CD4-positive, alpha-beta T cell treated with Interferon gamma for 1 hour (primary cell): ENCODE measurements around the gene JAKMIP3.
"Not testable (repeated sequence)": the region's sequence is repeated elsewhere in the genome, so short reads cannot be mapped to it uniquely, and the experiment has no call there.

Source experiments
- DNase-seq: peaks from one replicate; pipeline ENCODE4 v3.0.0-alpha.2; 2020

JAKMIP3 gene

DNA sequence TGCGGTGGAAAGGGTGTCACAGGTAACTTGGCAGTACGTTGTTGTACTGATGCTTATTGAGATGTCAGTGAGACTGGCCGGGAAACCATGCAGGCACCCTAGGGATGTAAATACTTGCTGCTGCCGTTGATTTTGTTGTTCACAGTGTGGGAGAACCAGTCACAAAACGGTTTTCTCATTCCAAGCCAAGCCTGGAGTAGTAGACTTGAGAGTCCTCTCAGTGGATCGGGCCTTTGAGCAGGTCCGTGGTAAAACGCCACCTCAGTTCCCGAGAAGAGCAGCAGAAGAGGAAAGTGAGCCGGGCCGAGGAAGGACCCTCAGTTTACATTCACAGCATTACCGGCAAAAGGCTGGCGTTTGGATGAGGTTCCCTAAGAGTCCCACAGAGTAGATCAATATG lies 1.1 kb downstream of the JAKMIP3 start:
- DNase-seq = no peak

DNA sequence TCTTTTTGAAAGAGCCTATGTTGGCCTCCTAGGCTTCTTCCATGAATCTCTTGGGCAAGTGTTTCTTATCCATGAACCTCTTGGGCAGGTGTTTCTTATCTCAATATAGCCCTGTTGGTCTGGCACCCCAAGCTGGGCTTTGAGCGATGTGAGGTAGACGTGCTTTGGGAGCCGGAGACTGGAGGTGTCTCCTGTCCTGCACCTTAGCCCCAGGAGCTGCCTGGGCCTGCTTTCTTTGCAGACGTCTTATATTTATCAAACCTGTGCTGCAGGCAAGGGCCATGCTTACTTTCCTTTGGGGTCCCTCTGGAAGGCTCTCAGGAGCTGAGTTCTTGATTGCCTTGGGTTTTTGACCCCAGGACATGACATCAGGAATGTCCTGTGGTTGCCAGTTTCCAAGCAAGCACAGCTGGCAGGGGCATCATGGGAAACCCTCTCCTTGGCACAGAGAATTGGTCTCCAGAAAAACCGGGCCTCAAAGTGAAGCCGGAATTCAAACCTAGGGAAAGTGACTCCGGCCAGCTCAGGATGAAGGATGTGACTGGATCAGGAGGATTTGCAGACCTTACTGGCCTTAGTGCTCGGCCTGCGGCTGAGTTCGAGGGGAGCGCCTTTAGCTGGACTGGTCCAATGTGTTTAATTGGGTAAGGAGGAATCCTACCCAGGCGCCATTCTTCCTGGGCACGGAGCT lies 2.8 kb downstream of the JAKMIP3 start:
- no peak for DNase-seq

DNA sequence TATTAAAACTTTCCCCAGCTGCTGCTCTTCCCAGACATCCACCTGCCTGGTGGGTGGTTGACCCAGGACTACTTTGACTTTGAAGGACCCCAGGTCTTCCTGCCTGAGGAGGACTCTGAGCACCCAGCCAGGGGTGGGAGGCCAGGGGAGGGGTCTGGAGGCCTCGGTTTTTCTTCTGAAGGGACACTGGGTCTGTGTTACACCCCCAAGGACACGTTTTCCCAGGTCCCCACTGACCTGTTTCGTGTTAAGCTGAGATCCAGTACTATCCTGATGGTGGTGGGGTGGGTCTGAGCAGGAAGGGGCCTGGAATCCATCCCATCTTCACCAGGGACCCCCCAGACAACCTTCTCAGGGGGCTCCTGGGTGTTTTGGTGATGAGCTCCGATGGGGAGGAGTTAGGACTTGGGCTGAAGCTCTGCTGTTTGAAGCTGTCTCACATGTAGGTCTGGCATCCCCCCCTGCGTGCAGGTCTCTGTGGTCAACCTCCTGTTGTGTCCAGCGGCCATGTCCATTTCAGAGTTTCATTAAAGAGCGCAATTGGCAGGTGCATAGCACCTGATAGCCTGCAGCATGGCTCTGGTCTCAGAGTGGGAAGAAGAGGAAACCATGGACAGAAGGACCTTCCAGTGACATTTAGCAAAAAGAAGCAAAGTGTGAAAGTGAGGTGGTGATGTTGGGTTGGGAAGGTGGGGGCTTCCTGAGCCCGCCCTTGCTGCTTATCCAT lies 3.5 kb downstream of the JAKMIP3 start:
- no peak for DNase-seq

DNA sequence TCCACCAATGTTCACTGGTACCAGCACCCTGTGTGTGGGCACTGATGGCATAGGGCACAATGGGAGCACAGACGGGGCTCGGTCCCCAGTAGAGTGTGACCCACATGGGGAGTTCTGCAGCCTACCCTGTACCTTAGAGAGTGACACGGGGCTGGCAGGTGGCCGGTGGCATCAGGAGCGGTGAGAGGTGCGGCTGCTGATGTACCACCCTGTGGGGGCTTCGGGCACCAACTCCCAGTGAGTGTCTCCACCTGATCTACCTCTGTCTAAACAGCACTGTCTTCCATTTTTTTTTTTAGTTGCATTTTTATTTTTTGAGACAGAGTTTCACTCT lies 4.1 kb downstream of the JAKMIP3 start:
- DNase-seq = no peak

DNA sequence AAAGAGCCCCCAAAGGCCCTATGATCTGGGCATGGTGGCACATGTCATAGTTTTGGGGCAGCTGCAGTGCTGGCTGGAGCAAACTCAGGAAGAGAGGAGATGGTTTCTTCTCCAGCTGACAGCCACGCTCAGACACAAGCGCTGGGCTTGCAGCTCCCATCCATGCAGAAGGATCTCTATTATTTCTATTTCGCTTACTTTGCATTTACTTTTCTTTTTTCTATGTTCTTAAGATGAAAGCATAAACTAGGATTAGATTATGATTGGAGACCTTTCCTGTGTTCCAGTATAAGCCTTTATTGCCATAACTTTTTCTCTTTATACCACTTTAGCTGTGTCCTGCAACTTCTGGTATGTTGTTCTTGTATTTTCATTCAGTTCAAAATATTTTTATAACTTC lies 5.0 kb downstream of the JAKMIP3 start:
- DNase-seq = no peak

DNA sequence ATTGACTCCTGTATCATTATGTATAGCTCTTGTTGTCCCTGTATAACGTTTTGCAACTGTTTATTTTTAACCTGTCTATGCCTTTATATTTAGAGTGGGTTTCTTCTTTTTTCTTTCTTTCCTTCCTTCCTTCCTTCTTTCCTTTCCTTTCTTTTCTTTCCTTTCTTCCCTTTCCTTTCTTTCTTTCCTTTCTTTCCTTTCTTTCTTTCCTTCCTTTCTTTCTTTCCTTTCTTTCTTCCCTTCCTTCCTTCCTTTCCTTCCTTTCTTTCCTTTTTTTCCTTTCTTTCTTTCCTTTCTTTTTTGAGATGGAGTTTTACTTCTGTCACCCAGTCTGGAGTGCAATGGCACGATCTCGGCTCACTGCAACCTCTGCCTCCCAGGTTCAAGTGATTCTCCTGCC lies 5.9 kb downstream of the JAKMIP3 start:
- no peak for DNase-seq

DNA sequence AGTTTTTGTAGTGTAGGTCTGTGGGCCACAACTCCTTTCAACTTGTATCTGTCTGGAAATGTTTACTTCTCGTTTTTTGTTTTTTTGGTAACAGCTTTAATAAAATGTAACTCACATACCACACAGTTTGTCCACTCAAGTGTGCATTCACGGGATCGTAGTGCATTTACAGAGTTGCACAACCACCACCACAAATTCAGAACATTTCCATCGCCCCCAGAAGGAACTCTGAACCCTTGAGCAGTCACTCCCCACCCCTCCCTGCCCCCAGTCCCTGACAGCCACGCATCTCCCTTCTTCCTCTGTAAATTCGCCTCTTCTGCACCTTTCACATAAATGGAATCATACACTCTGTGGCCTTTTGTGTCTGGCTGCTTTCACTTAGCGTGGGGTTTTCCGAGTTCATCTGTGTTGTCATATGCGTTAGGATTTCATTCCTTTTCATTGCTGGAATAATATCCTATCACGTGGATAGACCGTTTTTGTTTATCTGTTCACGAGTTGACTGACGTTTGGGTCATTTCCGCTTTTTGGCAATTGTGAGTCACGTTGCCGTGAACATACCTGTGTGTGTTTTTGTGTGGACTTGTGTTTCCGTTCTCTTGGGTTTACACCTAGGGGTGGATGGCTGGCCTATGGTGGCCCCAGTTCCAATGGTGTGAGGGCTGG lies 10.3 kb downstream of the JAKMIP3 start:
- no peak for DNase-seq

DNA sequence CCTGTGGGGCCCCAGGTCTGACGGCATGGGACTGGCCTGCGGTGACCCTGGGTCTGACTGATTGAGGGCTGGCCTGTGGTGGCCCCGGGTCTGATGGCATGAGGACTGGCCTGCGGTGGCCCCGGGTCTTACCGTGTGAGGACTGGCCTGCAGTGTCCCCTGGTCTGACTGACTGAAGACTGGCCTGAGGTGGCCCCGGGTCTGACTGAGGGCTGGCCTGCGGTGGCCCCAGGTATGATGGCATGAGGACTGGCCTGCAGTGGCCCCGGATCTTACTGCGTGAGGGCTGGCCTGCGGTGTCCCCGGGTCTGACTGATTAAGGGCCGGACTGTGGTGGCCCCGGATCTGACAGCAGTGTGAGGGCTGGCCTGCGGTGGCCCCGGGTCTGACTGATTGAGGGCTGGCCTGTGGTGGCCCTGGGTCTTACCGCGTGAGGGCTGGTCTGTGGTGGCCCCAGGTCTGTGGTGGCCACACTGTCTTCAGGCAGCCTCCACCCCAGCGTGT lies 10.9 kb downstream of the JAKMIP3 start:
- no peak for DNase-seq

DNA sequence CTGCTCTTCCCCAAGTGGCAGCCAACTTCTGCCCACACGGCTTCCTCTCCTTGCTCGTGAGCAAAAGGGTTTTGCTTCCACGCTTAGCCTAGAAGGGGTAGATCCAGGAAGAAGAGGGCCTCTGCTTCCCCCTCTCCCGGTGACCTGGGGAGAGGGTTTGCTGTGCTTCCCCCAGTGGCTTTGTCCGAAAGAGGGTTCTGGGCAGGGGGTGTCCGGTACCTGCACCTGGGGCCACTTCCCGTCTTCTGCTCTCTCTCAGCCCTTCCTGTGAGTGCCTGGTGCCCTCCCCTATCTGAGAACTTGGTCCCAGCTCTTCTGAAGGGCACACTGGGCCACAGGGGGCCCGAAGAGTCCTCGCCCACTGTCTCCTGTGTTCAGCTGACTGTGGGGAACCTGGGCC lies 11.3 kb downstream of the JAKMIP3 start:
- DNase-seq = no peak

DNA sequence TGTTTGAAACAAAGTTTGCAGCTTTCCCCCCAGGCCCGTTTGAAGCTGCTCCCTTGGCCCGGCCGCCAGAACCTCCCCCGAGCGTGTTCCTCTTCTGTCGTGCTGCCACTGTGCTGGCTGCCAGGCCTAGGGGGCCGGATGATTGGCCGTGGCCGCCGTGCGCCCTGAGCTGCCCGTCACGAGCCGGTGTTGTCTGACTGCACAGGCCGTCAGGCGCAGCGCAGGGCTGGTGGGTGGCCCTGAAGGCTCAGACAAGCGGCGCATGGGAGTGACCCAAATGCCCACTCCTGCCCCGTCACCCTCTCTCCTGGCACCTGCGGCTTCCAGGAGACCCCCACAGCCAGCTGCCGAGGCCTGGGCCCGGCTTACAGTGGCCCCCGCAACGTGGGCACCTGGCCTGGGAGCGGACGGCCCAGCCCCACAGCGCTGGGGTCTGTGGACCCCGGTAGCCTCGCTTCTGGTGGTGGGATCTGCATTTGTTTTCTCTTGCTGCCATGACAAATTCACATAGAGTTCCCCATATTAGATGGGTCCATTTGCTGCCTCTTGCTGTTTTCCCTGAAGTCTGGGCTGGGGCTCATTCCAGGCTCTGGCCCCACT lies 13.1 kb downstream of the JAKMIP3 start:
- no peak for DNase-seq

DNA sequence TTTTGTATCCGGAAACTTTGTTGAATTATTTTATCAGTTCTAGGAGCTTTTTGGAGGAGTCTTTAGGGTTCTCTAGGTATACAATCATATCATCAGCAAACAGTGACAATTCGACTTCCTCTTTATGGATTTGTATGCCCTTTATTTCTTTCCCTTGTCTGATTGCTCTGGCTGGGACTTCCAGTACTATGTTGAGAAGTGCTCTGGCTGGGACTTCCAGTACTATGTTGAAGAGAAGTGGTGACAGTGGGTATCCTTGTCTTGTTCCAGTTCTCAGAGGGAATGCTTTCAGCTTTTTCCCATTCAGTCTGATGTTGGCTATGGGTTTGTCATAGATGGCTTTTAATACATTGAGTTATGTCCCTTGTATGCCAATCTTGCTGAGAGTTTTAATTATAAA lies 18.6 kb downstream of the JAKMIP3 start:
- not testable (repeated sequence) for DNase-seq

DNA sequence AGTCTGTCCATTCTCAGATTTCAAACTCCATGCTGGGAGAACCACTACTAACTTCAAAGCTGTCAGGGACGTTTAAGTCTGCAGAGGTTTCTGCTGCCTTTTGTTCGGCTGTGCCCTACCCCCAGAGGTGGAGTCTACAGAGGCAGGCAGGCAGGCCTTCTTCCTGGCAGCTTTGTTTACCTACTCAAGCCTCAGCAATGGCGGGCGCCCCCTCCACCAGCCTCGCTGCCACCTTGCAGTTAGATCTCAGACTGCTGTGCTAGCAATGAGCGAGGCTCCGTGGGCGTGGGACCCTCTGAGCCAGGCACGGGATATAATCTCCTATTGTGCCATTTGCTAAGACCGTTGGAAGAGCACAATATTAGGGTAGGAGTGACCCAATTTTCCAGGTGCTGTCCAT lies 27.5 kb downstream of the JAKMIP3 start:
- DNase-seq = not testable (repeated sequence)

DNA sequence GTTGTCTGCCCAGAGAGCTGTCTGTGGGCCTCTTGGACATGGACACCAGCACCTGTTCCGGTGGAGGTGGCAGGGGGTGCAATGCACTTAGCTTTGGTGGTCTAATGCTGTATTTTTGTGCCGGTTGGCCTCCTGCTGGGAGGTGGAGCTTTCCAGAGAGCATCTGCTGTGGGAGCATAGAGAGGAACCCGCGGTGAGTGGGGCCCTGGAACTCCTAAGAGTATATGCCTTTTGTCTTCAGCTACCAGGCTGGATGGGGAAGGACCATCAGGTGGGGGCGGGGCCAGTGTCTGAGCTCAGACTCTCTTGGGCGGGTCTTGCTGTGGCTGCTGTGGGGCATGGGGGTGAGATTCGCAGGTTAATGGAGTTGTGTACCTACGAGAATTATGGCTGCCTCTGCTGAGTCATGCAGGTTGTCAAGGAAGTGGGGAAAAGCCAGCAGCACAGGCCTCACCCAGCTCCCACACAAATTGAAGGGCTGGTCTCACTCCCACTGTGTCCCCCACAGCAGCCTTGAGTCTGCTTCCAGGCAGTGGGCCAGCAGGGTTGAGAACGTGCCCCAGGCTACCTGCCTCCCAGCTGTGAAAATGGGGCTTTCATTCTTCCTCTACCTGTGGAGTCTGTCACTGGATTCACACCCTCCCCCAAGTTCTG lies 29.0 kb downstream of the JAKMIP3 start:
- DNase-seq = no peak

DNA sequence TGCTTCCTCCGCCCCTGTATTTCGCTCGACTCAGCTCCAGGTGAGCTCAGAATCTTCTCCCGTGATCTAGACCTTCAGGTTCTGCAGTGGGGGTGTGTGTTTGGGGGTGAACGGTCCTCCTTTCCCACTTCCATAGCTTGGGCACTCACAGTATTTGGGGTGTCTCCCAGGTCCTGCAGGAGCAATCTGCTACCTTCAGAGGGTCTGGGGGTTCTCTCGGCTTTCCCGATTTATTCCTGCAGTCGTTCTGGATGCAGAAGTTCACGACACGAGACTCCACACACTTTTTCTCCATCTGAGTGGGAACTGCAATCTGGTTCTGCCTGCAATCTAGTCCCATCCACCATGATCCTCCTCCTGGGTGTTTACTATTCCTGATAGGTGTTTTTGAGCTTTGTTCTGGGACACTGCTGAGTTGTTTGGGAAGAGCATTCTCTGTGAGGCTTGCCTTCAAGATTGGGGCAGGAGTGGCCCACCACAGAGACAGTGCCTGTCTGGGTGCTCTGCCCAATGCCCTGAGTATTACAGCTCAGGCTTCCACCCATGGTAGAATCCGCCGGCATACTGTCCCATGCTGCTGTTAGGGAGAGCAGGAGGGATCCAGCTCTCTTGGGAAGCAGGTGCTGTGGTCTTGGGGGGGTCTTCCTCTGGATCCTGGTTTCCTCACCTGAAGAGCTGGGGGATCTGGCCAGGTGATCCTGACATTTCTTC lies 29.8 kb downstream of the JAKMIP3 start:
- DNase-seq = no peak

DNA sequence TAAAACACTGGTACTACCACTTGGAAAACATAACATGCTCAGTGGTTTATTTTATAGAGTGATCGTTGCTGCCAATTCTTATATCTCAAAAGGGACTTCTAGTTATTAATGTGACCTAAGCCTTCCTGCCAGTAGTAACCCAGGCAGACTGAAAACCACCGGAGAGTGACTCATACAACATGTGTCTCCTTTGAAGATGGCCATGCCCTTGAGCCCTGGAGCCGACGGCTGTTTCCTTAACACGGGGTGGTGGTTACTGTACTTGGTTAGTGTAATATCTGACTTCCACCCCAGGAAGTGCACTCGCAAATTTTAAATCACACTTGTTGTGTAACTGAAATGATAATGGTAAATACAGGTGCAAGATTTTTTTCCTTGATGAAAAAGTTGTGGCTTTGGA lies 30.5 kb downstream of the JAKMIP3 start:
- no peak for DNase-seq

DNA sequence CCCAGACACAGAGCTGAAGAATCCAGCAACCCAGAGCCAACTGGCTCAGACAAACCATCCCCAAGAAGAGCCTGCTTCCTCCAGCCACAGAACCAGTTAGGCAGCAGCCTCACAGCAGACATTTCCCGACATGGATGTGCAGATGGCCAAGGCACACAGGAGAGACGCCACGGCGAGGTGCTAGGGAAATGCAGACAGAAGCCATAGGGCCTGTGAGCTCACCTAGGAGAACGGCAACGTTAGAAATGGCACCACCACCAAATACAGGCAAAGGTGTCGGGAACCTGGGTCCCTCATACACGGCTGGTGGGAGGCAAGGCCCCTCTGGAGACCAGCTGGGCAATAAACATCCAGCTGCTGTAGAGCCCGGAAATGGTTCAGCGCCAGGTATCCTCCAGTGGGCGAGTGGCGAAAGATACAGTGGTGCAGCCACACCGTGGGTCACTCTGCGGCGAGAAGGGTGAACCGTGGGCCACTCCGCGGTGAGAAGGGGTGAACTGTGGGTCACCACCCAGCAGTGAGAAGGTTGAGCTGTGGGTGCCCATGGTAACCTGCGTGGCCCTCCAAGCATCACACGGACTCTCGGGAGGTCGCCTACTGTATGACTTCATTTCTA lies 31.2 kb downstream of the JAKMIP3 start:
- DNase-seq = no peak

DNA sequence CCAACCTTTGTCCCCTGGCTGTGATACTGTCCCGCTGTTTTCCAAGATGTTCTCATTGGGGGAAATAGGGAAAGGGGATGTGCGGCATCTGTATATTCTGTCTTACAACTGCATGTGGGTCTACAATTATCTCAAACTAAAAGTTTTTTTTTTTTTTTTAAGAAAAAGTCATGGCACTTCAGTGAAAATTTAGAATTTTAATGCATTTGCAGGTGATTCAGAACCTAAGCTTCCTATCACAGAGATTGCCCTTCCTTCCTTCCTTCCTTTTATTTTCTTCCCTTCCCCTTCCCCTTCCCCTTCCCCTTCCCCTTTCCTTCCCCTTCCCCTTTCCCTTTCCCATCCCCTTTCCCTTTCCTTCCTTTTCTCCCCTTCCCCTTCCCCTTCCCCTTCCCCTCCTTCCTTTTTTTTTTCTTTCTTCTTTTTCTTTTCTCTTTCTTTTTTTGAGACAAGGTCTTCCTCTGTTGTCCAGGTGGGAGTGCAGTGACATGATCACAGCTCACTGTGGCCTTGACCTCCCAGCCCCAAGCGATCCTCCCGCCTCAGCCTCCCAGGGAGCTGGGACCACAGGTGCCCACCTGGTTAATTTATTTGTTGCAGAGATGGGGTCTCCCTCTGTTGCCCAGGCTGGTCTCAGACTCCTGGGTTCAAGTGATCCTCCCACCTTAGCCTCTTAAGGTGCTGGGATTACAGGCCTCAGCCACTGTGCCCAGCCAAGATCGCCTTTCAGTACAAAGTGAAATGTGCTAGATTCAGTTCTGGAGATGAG lies 32.0 kb downstream of the JAKMIP3 start:
- DNase-seq = no peak

DNA sequence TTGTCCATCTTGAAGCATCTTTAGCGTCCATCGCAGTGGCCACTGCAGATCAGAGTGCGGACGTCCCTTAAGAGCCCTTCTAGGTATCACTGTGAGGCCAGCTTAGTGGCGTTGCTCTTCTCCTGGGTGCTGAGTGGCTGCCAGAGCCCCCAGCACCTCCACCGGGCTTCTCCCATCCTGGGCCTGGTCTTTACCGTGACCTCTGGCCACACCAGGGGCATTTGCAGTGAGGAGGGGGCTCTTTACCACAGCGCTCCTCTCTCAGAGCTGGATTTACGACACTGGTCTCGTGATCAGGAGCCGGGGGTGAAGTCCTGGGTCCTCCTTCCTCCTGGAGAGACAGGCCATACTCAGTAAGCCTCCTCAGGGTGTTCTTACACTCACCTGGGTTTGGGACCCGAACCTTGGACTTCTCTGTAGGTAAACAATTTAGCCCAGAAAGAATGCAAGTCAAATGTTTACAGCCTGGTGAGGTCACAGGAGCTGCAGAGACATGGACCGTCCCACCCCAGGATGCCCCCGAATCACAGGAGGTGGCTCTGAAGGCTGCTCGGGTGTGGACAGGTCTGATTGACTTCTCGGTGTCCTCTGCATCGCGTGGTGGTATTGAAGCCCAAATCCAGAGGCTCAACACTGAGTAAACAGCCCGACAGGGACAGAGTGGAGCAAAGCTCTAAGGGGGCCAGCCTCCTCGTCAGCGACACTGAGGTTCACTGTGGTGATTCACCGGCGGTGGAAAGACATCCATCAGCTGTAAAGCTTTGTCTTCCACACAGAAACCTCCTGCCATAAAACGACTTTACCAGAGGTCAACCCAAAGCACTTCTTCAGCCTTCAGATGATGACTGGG lies 33.0 kb downstream of the JAKMIP3 start:
- no peak for DNase-seq

DNA sequence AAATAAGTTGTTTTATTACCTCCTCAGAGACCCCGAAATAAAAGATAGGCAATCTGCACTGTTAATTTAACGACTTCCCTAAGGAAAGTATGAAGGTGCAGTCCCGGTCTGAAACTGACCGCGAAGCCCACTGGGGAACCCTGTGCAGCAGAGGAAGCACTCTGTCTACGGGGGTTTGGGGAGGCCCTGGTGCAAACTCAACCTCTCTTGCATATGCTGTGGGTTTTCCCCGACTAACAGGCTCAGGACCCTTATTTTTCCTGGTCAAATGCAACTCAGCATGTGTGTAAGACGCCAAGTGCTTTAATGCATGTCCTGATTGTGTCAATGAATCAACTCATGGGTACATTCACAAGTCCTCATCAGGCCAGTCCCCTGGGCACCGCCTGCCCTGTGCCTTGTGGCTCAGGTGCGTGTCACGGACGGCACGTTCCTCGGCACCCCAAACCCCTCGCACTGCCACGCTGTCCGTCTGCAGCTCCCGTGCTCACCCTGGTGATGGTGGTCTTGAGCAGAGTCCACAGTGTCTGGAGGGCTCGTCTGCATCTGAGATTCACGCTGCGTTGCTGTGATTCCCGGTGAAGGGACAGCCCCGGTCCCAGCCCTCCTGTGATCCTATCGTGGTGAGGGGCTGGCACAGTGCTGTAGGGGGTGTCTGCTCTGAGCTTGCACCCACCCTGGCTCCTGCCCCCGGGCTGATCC lies 33.8 kb downstream of the JAKMIP3 start:
- no peak for DNase-seq

DNA sequence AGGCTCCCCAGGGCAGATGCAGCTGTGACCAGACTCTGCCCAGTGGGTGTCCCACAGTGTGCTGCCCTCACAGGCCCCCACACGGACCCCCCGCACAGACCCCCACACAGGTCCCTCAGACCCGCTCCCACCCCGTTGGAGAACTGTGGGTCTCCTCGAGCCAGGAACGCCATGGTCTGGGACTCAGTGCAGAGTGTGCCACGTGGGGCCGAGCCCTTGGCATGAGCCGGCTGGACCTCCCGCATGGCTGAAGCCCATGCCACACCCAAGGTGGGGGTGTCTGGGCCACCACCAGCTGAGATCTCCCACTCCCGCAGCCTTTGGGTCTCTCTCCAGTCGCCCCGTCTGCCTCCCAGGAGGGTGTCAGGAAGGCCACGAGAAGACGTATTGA lies 34.3 kb downstream of the JAKMIP3 start:
- no peak for DNase-seq
